GM19043 (cell line): ENCODE measurements around the gene TRIM36.

Experiments used
- ATAC-seq: cut with Tn5 transposase; IDR thresholded peaks from one replicate; pipeline ENCODE4 v1.9.1; 2021; ENCODE audit warnings: low read depth; ENCODE audit not compliant: unreplicated experiment

Gene TRIM36

GRCh38 chr5:115169487-115170133, at the start of gene TRIM36:
Gene TRIM36, minus strand, starts transcription at chr5:115169908. Its CDS starts 274 bp downstream, at chr5:115169634.
- ATAC-seq: peak; percentile 97

- ATAC-seq: no peak
Observed at GRCh38 chr5:115214541-115214940, 44.8 kb upstream of the TRIM36 start.

GRCh38 chr5:115209279-115209678, 39.6 kb upstream of the TRIM36 start:
- peak; percentile 100 for ATAC-seq

- ATAC-seq: no peak
Observed at GRCh38 chr5:115202952-115203351, 33.2 kb upstream of the TRIM36 start.

- ATAC-seq: no peak
Observed at GRCh38 chr5:115196161-115196560, 26.5 kb upstream of the TRIM36 start.

GRCh38 chr5:115194676-115195075, 25.0 kb upstream of the TRIM36 start:
- no peak for ATAC-seq

GRCh38 chr5:115193295-115193694, 23.6 kb upstream of the TRIM36 start:
- ATAC-seq: no peak

GRCh38 chr5:115192098-115192497, 22.4 kb upstream of the TRIM36 start:
- ATAC-seq: no peak

- ATAC-seq: no peak
Observed at GRCh38 chr5:115191474-115192031, 21.8 kb upstream of the TRIM36 start.

GRCh38 chr5:115190388-115190787, 20.7 kb upstream of the TRIM36 start:
- no peak for ATAC-seq

GRCh38 chr5:115189866-115190265, 20.2 kb upstream of the TRIM36 start:
- no peak for ATAC-seq

GRCh38 chr5:115186794-115187193, 17.1 kb upstream of the TRIM36 start:
- ATAC-seq: no peak

- ATAC-seq: no peak
Observed at GRCh38 chr5:115184770-115185169, 15.1 kb upstream of the TRIM36 start.

GRCh38 chr5:115181757-115182156, 12.0 kb upstream of the TRIM36 start:
- ATAC-seq: no peak

- ATAC-seq: peak; percentile 38
Observed at GRCh38 chr5:115180165-115180709, 10.5 kb upstream of the TRIM36 start.

- no peak for ATAC-seq
Observed at GRCh38 chr5:115179394-115180164, 9.9 kb upstream of the TRIM36 start.

- no peak for ATAC-seq
Observed at GRCh38 chr5:115179030-115179393, 9.3 kb upstream of the TRIM36 start.

GRCh38 chr5:115170929-115171510, 1.3 kb upstream of the TRIM36 start:
- ATAC-seq: no peak

GRCh38 chr5:115170134-115170928, 623 bp upstream of the TRIM36 start:
- peak; percentile 38 for ATAC-seq

- peak; percentile 12 for ATAC-seq
Observed at GRCh38 chr5:115168829-115169486, 750 bp downstream of the TRIM36 start.
